ENCODE results near the gene CYP11A1.

CYP11A1 gene

GRCh38 chr15:74347757-74348250 lies 19.6 kb downstream of the CYP11A1 start:
- no peak for DNase-seq (ENCODE audit: low read depth)

GRCh38 chr15:74345051-74345450 lies 22.4 kb downstream of the CYP11A1 start:
- no peak for DNase-seq (ENCODE audit: low read depth)

DNA sequence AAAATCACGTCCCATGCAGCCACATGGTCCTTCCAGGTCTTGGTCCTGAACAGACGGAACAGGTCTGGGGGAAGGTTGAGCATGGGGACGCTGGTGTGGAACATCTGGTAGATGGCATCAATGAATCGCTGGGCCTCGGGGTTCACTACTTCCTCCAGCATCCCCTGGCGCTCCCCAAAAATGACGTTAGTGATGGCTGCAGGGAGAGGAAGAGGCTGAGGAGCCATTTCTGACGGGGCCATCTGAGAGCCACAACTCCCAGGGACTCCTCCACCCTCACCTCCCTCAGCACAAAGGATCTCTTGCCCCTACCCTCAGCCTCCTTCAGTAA lies 23.7 kb downstream of the CYP11A1 start:
- DNase-seq (ENCODE audit: low read depth), result no peak

- DNase-seq (ENCODE audit: low read depth), result no peak
Observed at GRCh38 chr15:74343127-74343796, 24.2 kb downstream of the CYP11A1 start.

DNA sequence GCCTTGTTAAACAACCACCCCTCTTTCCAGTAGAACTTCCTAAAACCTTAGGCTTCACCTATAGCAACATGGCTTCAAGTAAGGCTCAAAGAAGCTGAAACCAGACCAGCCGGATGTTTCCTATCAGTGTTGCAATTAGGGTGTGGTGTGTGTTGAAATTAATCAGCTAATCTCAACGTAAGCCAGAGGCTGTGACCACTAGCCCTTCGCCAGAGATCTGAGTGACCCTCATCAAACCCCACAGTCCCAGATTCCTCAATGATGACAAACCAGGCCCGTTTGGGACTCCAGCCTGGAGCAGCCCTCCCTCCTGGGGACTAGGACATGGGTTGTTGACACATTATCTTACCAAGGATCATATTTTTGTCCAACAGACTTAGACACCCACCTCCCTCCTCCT lies 27.3 kb downstream of the CYP11A1 start:
- no peak for DNase-seq (ENCODE audit: low read depth)

GRCh38 chr15:74339371-74339770 lies 28.1 kb downstream of the CYP11A1 start:
- DNase-seq (ENCODE audit: low read depth), result no peak

- no peak for DNase-seq (ENCODE audit: low read depth)
Observed at GRCh38 chr15:74338676-74339075, 28.8 kb downstream of the CYP11A1 start.

DNA sequence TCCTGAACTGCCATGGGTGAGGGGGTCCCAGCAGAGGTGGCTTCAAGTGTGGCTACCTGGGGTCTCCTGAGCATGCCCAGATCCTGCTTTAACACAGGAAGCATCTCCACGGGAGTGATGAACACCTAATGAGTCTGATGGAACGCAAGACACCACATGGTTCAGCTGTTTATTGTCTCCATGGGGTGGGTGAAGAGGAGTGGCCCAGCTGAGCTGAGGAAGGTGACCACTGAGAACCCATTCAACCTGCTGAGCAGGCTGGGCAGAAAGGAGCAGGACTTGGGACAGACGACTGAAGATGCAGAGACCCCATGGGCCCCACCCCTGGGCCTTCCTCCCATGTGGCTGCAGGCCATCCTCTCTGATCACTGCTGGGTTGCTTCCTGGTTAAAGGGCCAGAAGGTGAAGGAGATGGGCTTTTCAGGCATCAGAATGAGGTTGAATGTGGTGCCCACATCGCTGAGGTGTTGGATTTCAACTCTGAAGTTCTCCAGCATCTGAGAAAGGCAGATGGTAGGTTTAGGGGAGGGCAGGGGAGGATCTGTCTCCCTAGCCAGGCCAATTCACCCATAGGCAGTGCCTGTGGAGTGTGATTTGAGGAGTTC lies 29.7 kb downstream of the CYP11A1 start:
- no peak for DNase-seq (ENCODE audit: low read depth)

GRCh38 chr15:74337146-74337545 lies 30.3 kb downstream of the CYP11A1 start:
- no peak for DNase-seq (ENCODE audit: low read depth)

DNA sequence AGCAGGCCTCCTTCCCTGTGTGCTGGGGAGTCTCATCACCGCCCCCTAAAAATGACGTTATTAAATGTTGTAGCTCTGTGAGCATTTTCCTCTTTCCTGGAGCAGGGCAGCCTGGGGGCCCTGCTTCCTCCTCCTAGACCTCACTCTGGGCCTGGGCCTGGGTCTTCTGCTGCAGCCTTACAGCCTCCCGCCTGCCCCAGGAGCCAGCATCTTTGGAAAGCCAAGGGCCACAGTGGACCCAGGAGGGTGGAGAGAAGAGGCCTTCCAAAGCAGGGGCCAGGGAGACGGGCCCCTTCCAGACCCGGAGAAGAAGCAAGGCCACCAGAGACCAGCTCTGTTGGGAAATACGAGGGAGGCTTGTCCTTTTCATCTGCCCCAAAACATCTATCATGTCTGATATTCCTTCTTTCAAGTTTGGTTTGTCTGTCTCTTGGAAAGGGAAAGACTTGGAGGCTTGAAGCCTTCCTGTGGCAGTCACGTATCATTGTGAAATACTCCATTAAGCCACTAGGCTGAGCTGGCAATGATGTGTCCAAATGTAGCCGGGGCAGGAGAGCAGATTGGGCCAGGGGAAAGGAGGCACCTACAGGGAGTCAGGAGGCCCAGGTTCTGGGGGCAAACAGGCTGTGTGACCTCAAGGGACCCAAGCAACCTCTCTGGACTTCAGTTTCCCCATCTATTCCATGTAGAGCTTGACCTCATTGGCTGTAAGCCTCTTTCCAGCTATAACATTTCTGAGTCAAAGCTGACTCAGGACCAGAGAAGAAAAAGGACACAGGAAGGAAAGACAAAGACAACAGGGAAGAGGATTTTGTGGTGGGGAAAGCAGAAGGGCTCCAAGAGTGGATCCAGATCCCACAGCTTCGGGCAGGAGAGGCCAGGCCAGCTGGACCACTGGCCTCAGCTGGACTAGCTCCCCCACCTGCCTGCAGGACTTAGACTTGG lies 31.1 kb downstream of the CYP11A1 start:
- DNase-seq (ENCODE audit: low read depth), result no peak

GRCh38 chr15:74335396-74335795 lies 32.0 kb downstream of the CYP11A1 start:
- DNase-seq (ENCODE audit: low read depth), result no peak

DNA sequence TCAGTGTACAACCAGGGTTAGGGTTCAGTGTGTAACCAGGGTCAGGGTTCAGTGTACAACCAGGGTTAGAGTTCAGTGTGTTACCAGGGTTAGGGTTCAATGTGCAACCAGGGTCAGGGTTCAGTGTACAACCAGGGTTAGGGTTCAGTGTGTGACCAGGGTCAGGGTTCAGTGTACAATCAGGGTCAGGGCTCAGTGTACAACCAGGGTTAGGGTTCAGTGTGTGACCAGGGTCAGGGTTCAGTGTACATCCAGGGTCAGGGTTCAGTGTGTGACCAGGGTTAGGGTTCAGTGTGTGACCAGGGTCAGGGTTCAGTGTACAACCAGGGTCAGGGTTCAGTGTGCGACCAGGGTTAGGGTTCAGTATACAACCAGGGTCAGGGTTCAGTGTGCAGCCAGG lies 33.3 kb downstream of the CYP11A1 start:
- DNase-seq (ENCODE audit: low read depth), result no peak

- no peak for DNase-seq (ENCODE audit: low read depth)
Observed at GRCh38 chr15:74333662-74334061, 33.8 kb downstream of the CYP11A1 start.

DNA sequence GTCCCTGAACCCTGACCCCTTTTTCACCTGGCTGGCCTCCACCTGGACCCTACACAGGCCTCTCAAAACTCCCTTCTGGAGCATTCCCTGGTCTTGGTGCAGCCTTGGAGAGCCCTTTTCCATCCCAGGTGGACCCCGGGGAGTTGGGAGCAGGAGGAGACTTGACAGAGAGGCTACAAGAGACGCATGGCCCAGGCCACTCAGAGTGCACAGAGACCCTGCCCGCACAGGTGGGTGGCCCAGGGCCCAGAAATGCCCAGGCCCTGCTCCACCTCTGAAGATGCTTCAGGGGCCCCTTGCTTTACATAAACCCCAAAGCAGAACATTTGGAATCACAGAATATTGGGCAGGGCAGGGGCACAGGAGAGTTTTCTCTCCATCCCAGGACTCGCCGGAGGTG lies 34.4 kb downstream of the CYP11A1 start:
- no peak for DNase-seq (ENCODE audit: low read depth)

DNA sequence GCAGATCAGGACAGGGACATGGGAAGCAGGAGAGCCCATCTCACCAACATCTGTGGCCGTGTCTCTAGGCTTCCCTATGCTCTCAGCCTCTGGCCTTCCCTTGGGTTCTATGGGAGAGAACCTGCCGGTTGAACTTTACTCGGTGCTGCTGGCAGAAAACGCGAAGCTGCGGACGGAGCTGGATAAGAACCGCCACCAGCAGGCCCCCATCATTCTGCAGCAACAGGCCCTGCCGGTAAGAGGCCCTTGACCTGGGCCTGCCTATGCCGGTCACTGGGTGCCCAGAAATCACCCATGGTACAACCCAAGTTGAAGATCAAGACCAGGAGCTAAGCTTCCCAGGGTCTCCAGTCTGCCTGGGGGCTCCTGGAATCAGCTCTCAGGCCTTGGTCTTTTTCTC lies 34.8 kb downstream of the CYP11A1 start:
- DNase-seq (ENCODE audit: low read depth), result no peak

- DNase-seq (ENCODE audit: low read depth), result no peak
Observed at GRCh38 chr15:74332011-74332410, 35.4 kb downstream of the CYP11A1 start.

DNA sequence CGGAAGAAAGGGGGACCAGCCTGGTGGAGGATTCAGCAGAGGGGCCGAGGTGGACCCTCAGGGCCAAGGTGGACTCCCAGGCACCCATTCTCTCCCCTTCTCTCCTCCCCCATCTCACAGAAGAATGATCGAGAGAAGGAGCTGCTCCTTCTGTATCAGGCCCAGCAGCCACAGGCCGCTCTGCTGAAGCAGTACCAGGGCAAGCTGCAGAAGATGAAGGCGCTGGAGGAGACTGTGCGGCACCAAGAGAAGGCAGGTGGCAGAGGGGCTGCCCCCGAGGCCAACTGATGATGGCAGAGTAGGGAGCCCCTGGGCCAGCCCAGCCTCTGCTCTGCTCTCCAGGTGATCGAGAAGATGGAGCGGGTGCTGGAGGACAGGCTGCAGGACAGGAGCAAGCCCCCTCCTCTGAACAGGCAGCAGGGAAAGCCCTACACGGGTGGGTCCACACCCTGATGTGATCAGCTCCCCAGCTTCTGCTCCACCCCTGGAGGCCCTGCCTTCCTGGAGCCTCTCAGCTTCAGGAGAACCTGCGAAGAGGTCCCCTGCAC lies 36.5 kb downstream of the CYP11A1 start:
- no peak for DNase-seq (ENCODE audit: low read depth)

DNA sequence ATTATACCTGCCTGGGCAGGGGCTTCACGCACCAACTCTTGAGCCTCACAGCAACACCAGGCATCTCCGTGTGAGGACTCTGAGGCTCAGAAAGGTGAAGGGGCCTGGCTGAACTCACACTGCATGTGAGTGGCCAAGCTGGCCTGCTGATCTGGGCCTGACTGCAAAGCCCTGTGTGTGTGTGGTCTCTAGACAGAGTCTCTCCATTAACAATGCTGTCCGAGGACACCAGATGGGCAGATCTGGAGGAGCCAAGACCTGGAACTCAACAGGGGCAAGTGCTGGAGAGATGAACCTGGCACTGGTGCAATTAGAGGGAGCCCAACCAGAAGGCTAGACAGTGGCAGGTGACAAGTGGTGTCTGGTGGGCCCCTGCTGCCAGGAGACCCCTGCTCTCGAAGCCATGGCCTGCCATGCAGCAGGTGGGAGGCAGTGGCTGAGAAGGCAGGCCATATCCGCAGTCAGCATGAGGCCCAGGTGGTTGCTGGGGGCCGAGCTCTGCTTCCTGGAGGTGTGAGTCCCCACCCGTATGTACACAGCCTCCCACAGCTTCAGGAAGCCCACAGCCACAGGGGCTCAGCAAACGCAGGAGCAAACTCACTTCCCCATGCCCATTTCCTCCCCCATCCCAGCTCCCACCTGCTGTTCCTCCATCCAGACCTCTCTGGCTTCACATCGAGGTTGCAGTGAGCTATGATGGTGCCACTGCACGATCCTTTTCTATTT lies 39.0 kb downstream of the CYP11A1 start:
- no peak for DNase-seq (ENCODE audit: low read depth)

- no peak for DNase-seq (ENCODE audit: low read depth)
Observed at GRCh38 chr15:74327756-74328155, 39.7 kb downstream of the CYP11A1 start.

- DNase-seq (ENCODE audit: low read depth), result no peak
Observed at GRCh38 chr15:74326746-74327145, 40.7 kb downstream of the CYP11A1 start.

GRCh38 chr15:74324714-74325113 lies 42.7 kb downstream of the CYP11A1 start:
- DNase-seq (ENCODE audit: low read depth), result no peak

All from non-pigmented ciliary epithelial cell (primary cell).